Forelimb muscle (tissue), 1 donor: Measurements from ENCODE around the gene DPEP3. TPM values are rescaled to one million over a fixed set of nuclear protein-coding genes. Genes with fewer than 3 reads are reported as not detected.
A peak's percentile ranks its signal among the peaks of the same experiment; 100 is the strongest.
"Not testable (repeated sequence)": the region's sequence is repeated elsewhere in the genome, so short reads cannot be mapped to it uniquely, and the experiment has no call there.

Source experiments
- DNase-seq: peaks from one replicate; pipeline ENCODE4 v3.0.0-alpha.2; 2013; ENCODE audit warnings: low read depth
- polyA plus RNA-seq: library from polyadenylated mRNA; unstranded; fragments of 120-200 nt; gene quantifications from one replicate; pipeline ENCODE4 v1.2.1, GENCODE V29; 2013; ENCODE audit not compliant: insufficient read length

Gene DPEP3
- polyA plus RNA-seq, 1 donor, result not detected

- DNase-seq, result not testable (repeated sequence)
Observed at GRCh38 chr16:67994040-67994408, 13.7 kb upstream of the DPEP3 start.

- DNase-seq, result no peak
Observed at GRCh38 chr16:67993207-67994039, 13.1 kb upstream of the DPEP3 start.

GRCh38 chr16:67992661-67993206, 12.4 kb upstream of the DPEP3 start:
- no peak for DNase-seq

GRCh38 chr16:67990018-67990386, 9.7 kb upstream of the DPEP3 start:
- DNase-seq, result no peak

GRCh38 chr16:67989322-67990017, 9.2 kb upstream of the DPEP3 start:
- DNase-seq, result no peak

- DNase-seq, result no peak
Observed at GRCh38 chr16:67988675-67989074, 8.4 kb upstream of the DPEP3 start.

- no peak for DNase-seq
Observed at GRCh38 chr16:67987460-67988160, 7.3 kb upstream of the DPEP3 start.

- no peak for DNase-seq
Observed at GRCh38 chr16:67986949-67987348, 6.7 kb upstream of the DPEP3 start.

GRCh38 chr16:67982011-67982696, 1.9 kb upstream of the DPEP3 start:
- no peak for DNase-seq

GRCh38 chr16:67977469-67978227, 2.7 kb downstream of the DPEP3 start:
- no peak for DNase-seq

- no peak for DNase-seq
Observed at GRCh38 chr16:67977005-67977404, 3.3 kb downstream of the DPEP3 start.

GRCh38 chr16:67976205-67976604, 4.1 kb downstream of the DPEP3 start:
- no peak for DNase-seq

- DNase-seq, result no peak
Observed at GRCh38 chr16:67975321-67976105, 4.8 kb downstream of the DPEP3 start.

- DNase-seq, result not testable (repeated sequence)
Observed at GRCh38 chr16:67972285-67972684, 8.0 kb downstream of the DPEP3 start.

- DNase-seq, result no peak
Observed at GRCh38 chr16:67971111-67971510, 9.2 kb downstream of the DPEP3 start.

- no peak for DNase-seq
Observed at GRCh38 chr16:67969254-67970039, 10.9 kb downstream of the DPEP3 start.

- DNase-seq, result peak; percentile 62
Observed at GRCh38 chr16:67968400-67969253, 11.7 kb downstream of the DPEP3 start, which contains the start of gene SLC12A4. SLC12A4 (minus strand) TSS chr16:67968637; CDS start chr16:67968553, 84 bp downstream.

- no peak for DNase-seq
Observed at GRCh38 chr16:67967958-67968399, 12.3 kb downstream of the DPEP3 start.
